A673 (cell line): ENCODE data around the gene MAPRE3. TPM values are rescaled to one million over a fixed set of nuclear protein-coding genes. Genes with fewer than 3 reads are reported as not detected.

Source experiments
- BruUV-seq: library from RNA; stranded (reverse); fragments of 400-500 nt; replicated peaks from 2 replicates; lab custom pipeline; 2021; lab: Mats Ljungman, UMichigan
- CTCF ChIA-PET: fragments of 300-600 bp; sonication (Branson Sonifier 250); formaldehyde crosslinking; loops from one replicate; lab custom pipeline; 2022; ENCODE audit warnings: antibody characterized with exemption; lab: Charles Lee
- POLR2A ChIA-PET: fragments of 300-600 bp; sonication (Branson Sonifier 250); formaldehyde crosslinking; loops from one replicate; lab custom pipeline; 2022; ENCODE audit warnings: antibody characterized with exemption; ENCODE audit not compliant: low non-redundant PET; lab: Charles Lee
- DNase-seq: peaks from one replicate; pipeline ENCODE4 v3.0.0-alpha.2; 2015; ENCODE audit warnings: low spot score
- H3K27ac ChIP-seq: fragments of 200-600 bp; sonication (generic); 2 replicates; pipeline ENCODE4 v1.5.1; 2016; ENCODE audit warnings: mixed run types, low read depth, mild to moderate bottlenecking, mixed read lengths, antibody characterized with exemption, low read length; ENCODE audit not compliant: poor library complexity, severe bottlenecking
- H3K27me3 ChIP-seq: fragments of 200-600 bp; sonication (generic); replicated peaks from 2 replicates; pipeline ENCODE4 v1.6.1; 2017; ENCODE audit warnings: mixed run types, low read depth, mild to moderate bottlenecking, mixed read lengths, antibody characterized with exemption, low read length; ENCODE audit not compliant: insufficient read depth, poor library complexity
- H3K36me3 ChIP-seq: fragments of 200-600 bp; sonication (generic); 2 replicates; pipeline ENCODE4 v1.6.1; 2016; ENCODE audit warnings: mixed run types, mild to moderate bottlenecking, mixed read lengths, antibody characterized with exemption, low read length; ENCODE audit not compliant: insufficient read depth, poor library complexity, severe bottlenecking
- H3K4me1 ChIP-seq: fragments of 200-600 bp; sonication (generic); 2 replicates; pipeline ENCODE4 v1.6.1; 2017; ENCODE audit warnings: mixed run types, mild to moderate bottlenecking, mixed read lengths, antibody characterized with exemption, low read length; ENCODE audit not compliant: insufficient read depth, poor library complexity, severe bottlenecking
- H3K4me3 ChIP-seq: fragments of 200-600 bp; sonication (generic); 2 replicates; pipeline ENCODE4 v1.5.1; 2016; ENCODE audit warnings: low read depth, mixed run types, mild to moderate bottlenecking, mixed read lengths, low read length; ENCODE audit not compliant: poor library complexity, severe bottlenecking
- H3K9me3 ChIP-seq: fragments of 200-600 bp; sonication (generic); 2 replicates; pipeline ENCODE4 v1.6.1; 2016; ENCODE audit warnings: mixed run types, low read depth, mild to moderate bottlenecking, mixed read lengths, antibody characterized with exemption, low read length; ENCODE audit not compliant: poor library complexity, severe bottlenecking
- EZH2 ChIP-seq: fragments of 200-600 bp; sonication (generic); IDR thresholded peaks from 2 replicates; pipeline ENCODE4 v1.6.1; 2017; ENCODE audit warnings: borderline replicate concordance, low read depth, mild to moderate bottlenecking, mixed read lengths, antibody characterized with exemption, low read length; ENCODE audit not compliant: poor library complexity, severe bottlenecking
- intact Hi-C: fragments of 100-400 bp; cut with micrococcal nuclease; formaldehyde crosslinking; loops from one replicate; pipeline ENCODE4 v1.10.0; 2022; ENCODE audit not compliant: unreplicated experiment
- total RNA-seq: library from RNA; stranded (reverse); gene quantifications from 2 replicates; pipeline ENCODE4 v1.2.3, GENCODE V29; 2021
- TF ChIP-seq, protein P1 (sequence below): fragments of 300-800, 200-600 bp; sonication (generic); conservative IDR thresholded peaks from 2 replicates; pipeline ENCODE4 v1.5.1; 2017; ENCODE audit warnings: low read depth, mild to moderate bottlenecking, antibody characterized with exemption, low read length, moderate library complexity, mixed read lengths

Gene MAPRE3
- total RNA-seq, 1 experiment from 2014 or later: 8.4 TPM

DNA sequence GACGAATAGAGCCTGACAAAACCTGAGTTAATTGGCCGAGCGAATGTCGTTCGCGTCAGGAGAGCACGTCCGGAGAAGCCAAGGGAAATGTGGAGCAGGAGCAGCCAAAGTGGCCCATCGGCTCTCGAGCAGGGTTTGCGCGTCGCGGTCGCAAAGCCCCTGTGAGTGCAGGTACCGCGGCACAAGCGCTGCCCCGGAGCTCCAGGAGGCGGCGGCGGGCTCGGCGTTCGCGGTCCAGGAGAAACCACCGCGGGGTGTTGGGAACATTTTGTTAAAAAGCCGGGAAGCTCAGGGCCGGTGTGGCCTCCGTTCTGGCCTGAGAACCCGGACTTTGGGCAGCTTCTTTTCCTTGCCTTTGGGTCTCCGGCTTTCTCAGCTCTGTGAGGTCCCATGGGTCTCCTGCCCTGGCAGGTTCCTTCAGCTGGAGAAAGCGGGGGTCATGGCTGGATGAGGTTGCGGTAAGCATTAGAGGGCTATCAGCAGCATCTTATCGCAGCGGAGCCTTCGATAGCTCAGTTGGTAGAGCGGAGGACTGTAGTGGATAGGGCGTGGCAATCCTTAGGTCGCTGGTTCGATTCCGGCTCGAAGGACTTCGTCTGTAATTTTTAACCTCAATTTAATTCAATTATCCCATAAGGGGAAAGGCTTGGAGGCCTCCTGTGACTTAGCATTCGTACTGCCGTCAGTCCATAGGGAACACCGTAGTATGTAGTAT lies 80.0 kb downstream of the MAPRE3 start:
- no TSS peak for BruUV-seq
- Histone ChIP-seq H3K4me1 (peaks cover 12% of the 10 kb centered on the region), H3K36me3 (peaks cover 25% of the 10 kb centered on the region), H3K27ac (peak overlapping the region; percentile 91), H3K9me3 (no peaks in the 10 kb centered on the region), H3K4me3 (peak overlapping the region; percentile 74), H3K27me3 (no peaks in the 10 kb centered on the region)
- ChIA-PET CTCF (interaction anchor here (0.9 to 2.0 kb wide), 4 partner anchors 22 to 204 kb away, joined by 3 to 5 read pairs (median 4); no protein-coding TSS in a partner anchor), POLR2A (interaction anchor here (0.6 kb wide), 2 partner anchors 17 to 35 kb away, joined by 4 to 5 read pairs; no protein-coding TSS in a partner anchor)
- intact Hi-C loops: loop anchor here (1.0 kb wide), 1 partner anchor 18 kb away; the partner anchor contains the start of gene TMEM214
- TF ChIP-seq, protein P1, sequence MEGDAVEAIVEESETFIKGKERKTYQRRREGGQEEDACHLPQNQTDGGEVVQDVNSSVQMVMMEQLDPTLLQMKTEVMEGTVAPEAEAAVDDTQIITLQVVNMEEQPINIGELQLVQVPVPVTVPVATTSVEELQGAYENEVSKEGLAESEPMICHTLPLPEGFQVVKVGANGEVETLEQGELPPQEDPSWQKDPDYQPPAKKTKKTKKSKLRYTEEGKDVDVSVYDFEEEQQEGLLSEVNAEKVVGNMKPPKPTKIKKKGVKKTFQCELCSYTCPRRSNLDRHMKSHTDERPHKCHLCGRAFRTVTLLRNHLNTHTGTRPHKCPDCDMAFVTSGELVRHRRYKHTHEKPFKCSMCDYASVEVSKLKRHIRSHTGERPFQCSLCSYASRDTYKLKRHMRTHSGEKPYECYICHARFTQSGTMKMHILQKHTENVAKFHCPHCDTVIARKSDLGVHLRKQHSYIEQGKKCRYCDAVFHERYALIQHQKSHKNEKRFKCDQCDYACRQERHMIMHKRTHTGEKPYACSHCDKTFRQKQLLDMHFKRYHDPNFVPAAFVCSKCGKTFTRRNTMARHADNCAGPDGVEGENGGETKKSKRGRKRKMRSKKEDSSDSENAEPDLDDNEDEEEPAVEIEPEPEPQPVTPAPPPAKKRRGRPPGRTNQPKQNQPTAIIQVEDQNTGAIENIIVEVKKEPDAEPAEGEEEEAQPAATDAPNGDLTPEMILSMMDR: peak; percentile 45
- TF ChIP-seq EZH2: no peak
- DNase-seq: peak; percentile 97

DNA sequence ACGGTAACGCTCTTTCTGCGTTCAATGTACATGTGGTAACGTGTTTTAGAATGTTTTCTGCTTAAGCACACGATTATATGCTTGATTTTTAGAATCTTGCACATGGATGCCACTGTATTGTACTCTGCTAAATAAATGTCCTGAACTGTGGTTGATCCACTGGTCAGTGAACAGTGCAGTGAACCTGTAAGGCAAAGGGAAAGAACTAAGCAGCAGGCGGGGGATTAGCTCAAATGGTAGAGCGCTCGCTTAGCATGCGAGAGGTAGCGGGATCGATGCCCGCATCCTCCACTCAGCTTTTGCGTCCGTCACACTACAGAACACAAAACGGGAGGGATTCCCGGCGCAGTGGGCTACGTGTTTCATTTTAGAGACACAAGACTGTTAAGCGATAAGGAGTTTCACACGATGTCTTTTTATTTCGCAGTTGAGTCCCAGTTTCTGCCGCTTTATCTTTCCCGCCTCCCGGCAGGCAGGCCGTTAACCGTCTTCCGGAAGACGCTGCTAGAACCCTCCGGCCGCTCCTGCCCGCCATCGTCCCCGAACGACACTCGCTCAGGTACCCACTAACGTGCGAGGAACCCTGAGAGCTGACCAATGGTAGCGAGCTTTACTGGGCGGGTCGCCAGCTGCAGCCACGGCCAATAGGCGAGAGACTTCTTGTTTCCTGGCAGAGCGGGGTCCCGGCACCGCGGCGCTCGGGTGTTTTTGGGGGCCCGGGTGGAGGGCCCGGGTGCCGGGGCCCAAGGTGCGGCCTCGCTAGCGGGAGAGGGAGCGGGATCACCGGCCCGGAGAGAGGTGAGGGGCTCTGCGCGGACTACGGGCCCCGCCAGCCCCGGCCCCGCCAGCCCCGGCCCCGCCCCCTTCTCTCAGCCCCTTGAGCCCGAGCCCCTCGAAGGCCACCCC lies 80.8 kb downstream of the MAPRE3 start, which contains the start of gene AGBL5:
TSS of gene AGBL5 (plus strand) at position 673 of the 906 bp plus-strand sequence. CDS start 1,291 bp downstream, outside the sequence.
- peak; percentile 95 for DNase-seq
- no peak for TF ChIP-seq EZH2
- TF ChIP-seq, protein P1: no peak
- Histone ChIP-seq H3K4me3 (peak within 1 kb of the TSS; percentile 74), H3K27me3 (no peaks in the 10 kb centered on the region), H3K9me3 (no peaks in the 10 kb centered on the region), H3K27ac (peak within 1 kb of the TSS; percentile 91), H3K36me3 (peaks cover 33% of the 10 kb centered on the region), H3K4me1 (peaks cover 12% of the 10 kb centered on the region)
- intact Hi-C loops: loop anchor here (1.0 kb wide), 1 partner anchor 19 kb away; the partner anchor contains the start of gene TMEM214
- BruUV-seq: no TSS peak
- CTCF ChIA-PET: interaction anchor here (0.9 kb wide), 1 partner anchor 30 kb away, joined by 3 read pairs; no protein-coding TSS in a partner anchor
- POLR2A ChIA-PET: interaction anchor here (0.6 to 0.7 kb wide), 5 partner anchors 16 to 705 kb away, joined by 3 to 8 read pairs (median 4); partner anchors contain the start of genes KHK and SELENOI
